ENCODE results near the gene DHRS11.

DHRS11 gene

DNA sequence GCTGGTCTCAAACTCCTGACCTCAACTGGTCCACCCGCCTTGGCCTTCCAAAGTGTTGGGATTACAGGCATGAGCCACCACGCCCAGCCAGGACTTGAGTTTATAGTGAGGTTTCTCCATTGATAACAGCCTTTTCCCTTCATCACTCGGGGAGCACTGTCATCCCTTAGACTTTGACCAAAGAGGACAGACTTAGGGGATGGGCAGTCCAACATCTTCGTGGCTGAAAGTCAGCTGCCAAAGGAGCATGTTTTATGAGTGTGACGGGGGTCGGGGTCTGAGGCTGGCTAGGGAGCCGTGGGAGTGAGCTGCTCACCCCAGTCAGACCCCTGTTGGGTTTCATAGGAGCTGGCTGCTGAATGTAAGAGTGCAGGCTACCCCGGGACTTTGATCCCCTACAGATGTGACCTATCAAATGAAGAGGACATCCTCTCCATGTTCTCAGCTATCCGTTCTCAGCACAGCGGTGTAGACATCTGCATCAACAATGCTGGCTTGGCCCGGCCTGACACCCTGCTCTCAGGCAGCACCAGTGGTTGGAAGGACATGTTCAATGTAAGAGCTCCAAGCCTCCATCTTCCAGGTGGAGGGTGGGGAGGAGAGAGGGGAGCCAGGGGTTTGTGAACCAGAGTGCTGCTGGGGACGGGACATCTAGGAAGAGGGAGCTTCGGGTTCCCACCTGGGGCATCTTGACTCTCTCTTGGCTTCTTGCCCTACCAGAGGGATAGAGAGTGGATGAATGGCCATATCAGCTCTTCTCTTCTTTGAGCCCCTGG, 3.1 kb downstream of the DHRS11 start:
- Histone ChIP-seq H4K8ac (ENCODE audit: low read depth, low read length) (no peak overlapping the region), H3K9me3 (ENCODE audit: insufficient read depth, low read depth, low read length) (no peaks in the 10 kb centered on the region), H3K23ac (ENCODE audit: low read length) (no peak overlapping the region), H3K18ac (ENCODE audit: low read length) (no peak overlapping the region), H3K4me1 (ENCODE audit: control insufficient read depth in 1 of 2, insufficient read depth in 2 of 2, low read length in 2 of 2) (peaks cover 19 to 20% of the 10 kb centered on the region in 2 experiments), H3K4me3 (ENCODE audit: low read depth, low read length) (no peak overlapping the region), H4K91ac (ENCODE audit: low read depth, low read length) (no peak overlapping the region), H3K4ac (ENCODE audit: low read depth, low read length) (no peak overlapping the region), H3K27me3 (ENCODE audit: insufficient read depth, low read length) (no peaks in the 10 kb centered on the region), H2AFZ (ENCODE audit: insufficient read depth, low read length, poor library complexity) (no peak overlapping the region), H3K27ac (ENCODE audit: low read depth, low read length) (no peak overlapping the region), H3K79me2 (ENCODE audit: control insufficient read depth, insufficient read depth, low read length, poor library complexity) (peaks cover 5% of the 10 kb centered on the region), H2BK5ac (ENCODE audit: low read depth, low read length, poor library complexity) (no peak overlapping the region), H4K12ac (ENCODE audit: low read depth, low read length) (no peak overlapping the region), H2BK120ac (ENCODE audit: insufficient read depth, low read length, poor library complexity) (no peak overlapping the region), H2BK12ac (ENCODE audit: low read length) (no peak overlapping the region), H3K9ac (ENCODE audit: low read length) (no peak overlapping the region), H3K79me1 (ENCODE audit: low read length) (peaks cover 4% of the 10 kb centered on the region), H2AK5ac (ENCODE audit: low read length) (no peak overlapping the region), H3K4me2 (ENCODE audit: low read length) (no peak overlapping the region), H3K36me3 (ENCODE audit: control insufficient read depth in 1 of 2, insufficient read depth in 2 of 2, low read length in 2 of 2) (peaks cover 3 to 9% of the 10 kb centered on the region in 2 experiments), H3K14ac (ENCODE audit: low read length) (no peak overlapping the region)
- WGBS (ENCODE audit: extremely low coverage, insufficient coverage, insufficient read length): no CpG with 5 or more reads among the region's 13 CpGs
- no peak for DNase-seq

GRCh38 chr17:36597226-36597625, 5.5 kb downstream of the DHRS11 start:
- Histone ChIP-seq H3K4me3 (ENCODE audit: low read depth, low read length) (no peak overlapping the region), H3K9me3 (ENCODE audit: insufficient read depth, low read depth, low read length) (no peaks in the 10 kb centered on the region), H3K23ac (ENCODE audit: low read length) (no peak overlapping the region), H3K27me3 (ENCODE audit: insufficient read depth, low read length) (no peaks in the 10 kb centered on the region), H3K9ac (ENCODE audit: low read length) (no peak overlapping the region), H2AK5ac (ENCODE audit: low read length) (no peak overlapping the region), H3K27ac (ENCODE audit: low read depth, low read length) (no peak overlapping the region), H3K4ac (ENCODE audit: low read depth, low read length) (no peak overlapping the region), H3K18ac (ENCODE audit: low read length) (no peak overlapping the region), H4K8ac (ENCODE audit: low read depth, low read length) (no peak overlapping the region), H2BK120ac (ENCODE audit: insufficient read depth, low read length, poor library complexity) (no peak overlapping the region), H4K91ac (ENCODE audit: low read depth, low read length) (no peak overlapping the region), H2AFZ (ENCODE audit: insufficient read depth, low read length, poor library complexity) (no peak overlapping the region), H3K79me2 (ENCODE audit: control insufficient read depth, insufficient read depth, low read length, poor library complexity) (peaks cover 9% of the 10 kb centered on the region), H3K14ac (ENCODE audit: low read length) (no peak overlapping the region), H3K4me2 (ENCODE audit: low read length) (no peak overlapping the region), H3K79me1 (ENCODE audit: low read length) (peaks cover 8% of the 10 kb centered on the region), H4K12ac (ENCODE audit: low read depth, low read length) (no peak overlapping the region), H3K36me3 (ENCODE audit: control insufficient read depth in 1 of 2, insufficient read depth in 2 of 2, low read length in 2 of 2) (peaks cover 3 to 9% of the 10 kb centered on the region in 2 experiments), H2BK12ac (ENCODE audit: low read length) (no peak overlapping the region), H3K4me1 (ENCODE audit: control insufficient read depth in 1 of 2, insufficient read depth in 2 of 2, low read length in 2 of 2) (peaks cover 23 to 25% of the 10 kb centered on the region in 2 experiments), H2BK5ac (ENCODE audit: low read depth, low read length, poor library complexity) (no peak overlapping the region)
- no peak for DNase-seq
- no CpG with 5 or more reads among the region's 6 CpGs for WGBS (ENCODE audit: extremely low coverage, insufficient coverage, insufficient read length)

GRCh38 chr17:36597866-36598777, 6.4 kb downstream of the DHRS11 start:
- Histone ChIP-seq H3K9ac (ENCODE audit: low read length) (no peak overlapping the region), H3K9me3 (ENCODE audit: insufficient read depth, low read depth, low read length) (no peaks in the 10 kb centered on the region)

GRCh38 chr17:36598951-36599401, 7.3 kb downstream of the DHRS11 start:
- no peak overlapping the region for H3K27ac ChIP-seq (ENCODE audit: low read depth, low read length)
- H3K4me1 ChIP-seq (ENCODE audit: control insufficient read depth in 1 of 2, insufficient read depth in 2 of 2, low read length in 2 of 2): peaks cover 14 to 18% of the 10 kb centered on the region in 2 experiments
- no peak overlapping the region for H3K23ac ChIP-seq (ENCODE audit: low read length)
- H3K79me2 ChIP-seq (ENCODE audit: control insufficient read depth, insufficient read depth, low read length, poor library complexity): peaks cover 7% of the 10 kb centered on the region
- no peak overlapping the region for H3K9ac ChIP-seq (ENCODE audit: low read length)
- H2AFZ ChIP-seq (ENCODE audit: insufficient read depth, low read length, poor library complexity): no peak overlapping the region
- H3K36me3 ChIP-seq (ENCODE audit: control insufficient read depth in 1 of 2, insufficient read depth in 2 of 2, low read length in 2 of 2): peaks cover 3 to 9% of the 10 kb centered on the region in 2 experiments
- H2BK12ac ChIP-seq (ENCODE audit: low read length): no peak overlapping the region
- H4K12ac ChIP-seq (ENCODE audit: low read depth, low read length): no peak overlapping the region
- peak overlapping the region; percentile 46 for H3K4me3 ChIP-seq (ENCODE audit: low read depth, low read length)
- H3K4me2 ChIP-seq (ENCODE audit: low read length): no peak overlapping the region
- no peak overlapping the region for H4K8ac ChIP-seq (ENCODE audit: low read depth, low read length)
- peaks cover 8% of the 10 kb centered on the region for H3K79me1 ChIP-seq (ENCODE audit: low read length)
- no peak overlapping the region for H2AK5ac ChIP-seq (ENCODE audit: low read length)
- no peaks in the 10 kb centered on the region for H3K27me3 ChIP-seq (ENCODE audit: insufficient read depth, low read length)
- H3K14ac ChIP-seq (ENCODE audit: low read length): no peak overlapping the region
- no CpG with 5 or more reads among the region's 13 CpGs for WGBS (ENCODE audit: extremely low coverage, insufficient coverage, insufficient read length)
- no peak overlapping the region for H3K18ac ChIP-seq (ENCODE audit: low read length)
- H3K4ac ChIP-seq (ENCODE audit: low read depth, low read length): no peak overlapping the region
- H4K91ac ChIP-seq (ENCODE audit: low read depth, low read length): no peak overlapping the region
- H3K9me3 ChIP-seq (ENCODE audit: insufficient read depth, low read depth, low read length): no peaks in the 10 kb centered on the region
- DNase-seq: no peak
- H2BK5ac ChIP-seq (ENCODE audit: low read depth, low read length, poor library complexity): no peak overlapping the region
- no peak overlapping the region for H2BK120ac ChIP-seq (ENCODE audit: insufficient read depth, low read length, poor library complexity)

More at GRCh38 chr17:36597866-36598777, 6.4 kb downstream of the DHRS11 start:
- H2AK5ac ChIP-seq (ENCODE audit: low read length): no peak overlapping the region
- no peak overlapping the region for H3K18ac ChIP-seq (ENCODE audit: low read length)
- H3K4me2 ChIP-seq (ENCODE audit: low read length): no peak overlapping the region
- no peak overlapping the region for H2BK12ac ChIP-seq (ENCODE audit: low read length)
- H2BK120ac ChIP-seq (ENCODE audit: insufficient read depth, low read length, poor library complexity): no peak overlapping the region
- peaks cover 18 to 23% of the 10 kb centered on the region in 2 experiments for H3K4me1 ChIP-seq (ENCODE audit: control insufficient read depth in 1 of 2, insufficient read depth in 2 of 2, low read length in 2 of 2)
- WGBS (ENCODE audit: extremely low coverage, insufficient coverage, insufficient read length): no CpG with 5 or more reads among the region's 11 CpGs
- no peak overlapping the region for H3K14ac ChIP-seq (ENCODE audit: low read length)
- H3K79me1 ChIP-seq (ENCODE audit: low read length): peaks cover 8% of the 10 kb centered on the region
- H4K12ac ChIP-seq (ENCODE audit: low read depth, low read length): no peak overlapping the region
- no peak overlapping the region for H2BK5ac ChIP-seq (ENCODE audit: low read depth, low read length, poor library complexity)
- peaks cover 3 to 9% of the 10 kb centered on the region in 2 experiments for H3K36me3 ChIP-seq (ENCODE audit: control insufficient read depth in 1 of 2, insufficient read depth in 2 of 2, low read length in 2 of 2)
- H3K27me3 ChIP-seq (ENCODE audit: insufficient read depth, low read length): no peaks in the 10 kb centered on the region
- H3K27ac ChIP-seq (ENCODE audit: low read depth, low read length): no peak overlapping the region
- no peak overlapping the region for H3K23ac ChIP-seq (ENCODE audit: low read length)
- peaks cover 7% of the 10 kb centered on the region for H3K79me2 ChIP-seq (ENCODE audit: control insufficient read depth, insufficient read depth, low read length, poor library complexity)
- no peak overlapping the region for H4K8ac ChIP-seq (ENCODE audit: low read depth, low read length)
- H3K4ac ChIP-seq (ENCODE audit: low read depth, low read length): no peak overlapping the region
- H4K91ac ChIP-seq (ENCODE audit: low read depth, low read length): no peak overlapping the region
- H3K4me3 ChIP-seq (ENCODE audit: low read depth, low read length): no peak overlapping the region
- no peak overlapping the region for H2AFZ ChIP-seq (ENCODE audit: insufficient read depth, low read length, poor library complexity)
- no peak for DNase-seq
